IMR-90 (cell line): Measurements from ENCODE around the gene TBX10. TPM values are rescaled to one million over a fixed set of nuclear protein-coding genes. Genes with fewer than 3 reads are reported as not detected.

ENCODE experiments used
- ATAC-seq: fragments of 200-7000 bp; cut with Tn5 transposase; 2 replicates; pipeline ENCODE4 v1.9.1; 2020; ENCODE audit warnings: low read depth, mild to moderate bottlenecking, moderate library complexity
- BruUV-seq: library from RNA; stranded (reverse); fragments of 400-500 nt; replicated peaks from 2 replicates; lab custom pipeline; 2021; lab: Mats Ljungman, UMichigan
- CTCF ChIA-PET: fragments of 300-600 bp; formaldehyde crosslinking; extraction: SDS; loops from one replicate; lab custom pipeline; 2021; ENCODE audit warnings: antibody characterized with exemption; lab: Yijun Ruan, JAX
- POLR2A ChIA-PET: fragments of 300-600 bp; sonication (Branson Sonifier 250); formaldehyde crosslinking; loops from one replicate; lab custom pipeline; 2022; ENCODE audit warnings: antibody characterized with exemption; ENCODE audit not compliant: unreplicated experiment; lab: Charles Lee
- DNase-seq: peaks from one replicate; pipeline ENCODE4 v3.0.0; 2013
- H2AFZ ChIP-seq: replicated peaks from 2 replicates; pipeline ENCODE3; 2013; ENCODE audit warnings: low read length, mild to moderate bottlenecking; ENCODE audit not compliant: poor library complexity
- H2AK5ac ChIP-seq: 2 replicates; pipeline ENCODE4 v1.6.1; 2013; ENCODE audit warnings: low read depth, low read length, inconsistent platforms
- H2AK9ac ChIP-seq: replicated peaks from 2 replicates; pipeline ENCODE3; 2013; ENCODE audit warnings: mild to moderate bottlenecking, low read depth, low read length, moderate library complexity; ENCODE audit not compliant: poor library complexity
- H2BK120ac ChIP-seq: 2 replicates; pipeline ENCODE4 v1.6.1; 2013; ENCODE audit warnings: low read depth, low read length, inconsistent platforms
- H2BK15ac ChIP-seq: 3 replicates; pipeline ENCODE4 v1.6.1; 2013; ENCODE audit warnings: low read depth, low read length, inconsistent platforms
- H2BK20ac ChIP-seq: 2 replicates; pipeline ENCODE4 v1.6.1; 2013; ENCODE audit warnings: low read depth, mild to moderate bottlenecking, inconsistent platforms, low read length, moderate library complexity
- H2BK5ac ChIP-seq: 2 replicates; pipeline ENCODE4 v1.6.1; 2013; ENCODE audit warnings: mild to moderate bottlenecking, low read depth, low read length, inconsistent platforms; ENCODE audit not compliant: poor library complexity, severe bottlenecking
- H3K14ac ChIP-seq: replicated peaks from 2 replicates; pipeline ENCODE4 v1.6.1; 2013; ENCODE audit warnings: low read depth, low read length, inconsistent platforms
- H3K18ac ChIP-seq: 2 replicates; pipeline ENCODE4 v1.6.1; 2013; ENCODE audit warnings: low read depth, low read length, control low read depth
- H3K23ac ChIP-seq: 2 replicates; pipeline ENCODE4 v1.6.1; 2013; ENCODE audit warnings: low read depth, low read length, inconsistent platforms
- H3K27ac ChIP-seq: 2 replicates; pipeline ENCODE4 v1.5.1; 2013; ENCODE audit warnings: mild to moderate bottlenecking, control low read depth, low read length; ENCODE audit not compliant: insufficient read depth
- H3K27me3 ChIP-seq: 2 replicates; pipeline ENCODE4 v1.6.1; 2013; ENCODE audit warnings: low read length; ENCODE audit not compliant: control insufficient read depth, insufficient read depth
- H3K36me3 ChIP-seq: 2 replicates; pipeline ENCODE4 v1.6.1; 2013; ENCODE audit warnings: low read length, mixed read lengths; ENCODE audit not compliant: control insufficient read depth, insufficient read depth
- H3K4ac ChIP-seq: 2 replicates; pipeline ENCODE4 v1.6.1; 2013; ENCODE audit warnings: low read depth, low read length, inconsistent platforms
- H3K4me1 ChIP-seq: 2 replicates; pipeline ENCODE4 v1.6.1; 2013; ENCODE audit warnings: low read length, mixed read lengths; ENCODE audit not compliant: control insufficient read depth, insufficient read depth
- H3K4me2 ChIP-seq: 2 replicates; pipeline ENCODE4 v1.6.1; 2013; ENCODE audit warnings: low read depth, mild to moderate bottlenecking, control low read depth, low read length, moderate library complexity
- H3K4me3 ChIP-seq: 2 replicates; pipeline ENCODE4 v1.5.1; 2013; ENCODE audit warnings: low read depth, mild to moderate bottlenecking, control low read depth, low read length, moderate library complexity; ENCODE audit not compliant: insufficient read depth
- H3K56ac ChIP-seq: 2 replicates; pipeline ENCODE4 v1.6.1; 2013; ENCODE audit warnings: low read length, inconsistent platforms; ENCODE audit not compliant: insufficient read depth; ENCODE audit errors: extremely low read depth
- H3K79me1 ChIP-seq, 2 experiments: 2 replicates each; pipeline ENCODE4 v1.6.1; 2013; ENCODE audit warnings: low read length in 2 of 2, inconsistent platforms in 1 of 2, low read depth in 1 of 2
- H3K9ac ChIP-seq: 2 replicates; pipeline ENCODE4 v1.6.1; 2013; ENCODE audit warnings: low read depth, low read length, control low read depth
- H3K9me1 ChIP-seq: 2 replicates; pipeline ENCODE4 v1.6.1; 2013; ENCODE audit warnings: low read length, inconsistent platforms; ENCODE audit not compliant: insufficient read depth
- H3K9me3 ChIP-seq: 2 replicates; pipeline ENCODE4 v1.6.1; 2013; ENCODE audit warnings: low read length; ENCODE audit not compliant: control insufficient read depth, insufficient read depth
- H4K20me1 ChIP-seq: 2 replicates; pipeline ENCODE4 v1.6.1; 2013; ENCODE audit warnings: low read length, inconsistent platforms; ENCODE audit not compliant: insufficient read depth
- H4K5ac ChIP-seq: 2 replicates; pipeline ENCODE4 v1.6.1; 2013; ENCODE audit warnings: mild to moderate bottlenecking, low read depth, low read length, control low read depth
- H4K8ac ChIP-seq, 2 experiments: 2 replicates each; pipeline ENCODE4 v1.6.1; 2013; ENCODE audit warnings: low read depth in 2 of 2, low read length in 2 of 2, control low read depth in 1 of 2, inconsistent platforms in 1 of 2
- H4K91ac ChIP-seq: 2 replicates; pipeline ENCODE4 v1.6.1; 2013; ENCODE audit warnings: low read depth, low read length, inconsistent platforms; ENCODE audit not compliant: insufficient read depth
- BHLHE40 ChIP-seq: fragments of 150-350 bp; IDR thresholded peaks from 2 replicates; pipeline ENCODE4 v1.6.1; 2016; ENCODE audit warnings: mild to moderate bottlenecking, low read depth, low read length
- CEBPB ChIP-seq: IDR thresholded peaks from 2 replicates; pipeline ENCODE4 v1.6.1; 2012; ENCODE audit warnings: low read depth, low read length, improper control_type of control experiment
- CHD1 ChIP-seq: IDR thresholded peaks from 2 replicates; pipeline ENCODE4 v1.6.1; 2012; ENCODE audit warnings: low read depth, low read length, improper control_type of control experiment
- ELK1 ChIP-seq: fragments of 150-350 bp; IDR thresholded peaks from 2 replicates; pipeline ENCODE4 v1.6.1; 2016; ENCODE audit warnings: low read depth, mild to moderate bottlenecking, low read length, moderate library complexity, borderline replicate concordance
- FOS ChIP-seq: fragments of 150-350 bp; IDR thresholded peaks from 2 replicates; pipeline ENCODE4 v1.6.1; 2016; ENCODE audit warnings: low read depth, low read length
- MAFK ChIP-seq: IDR thresholded peaks from 2 replicates; pipeline ENCODE4 v1.6.1; 2012; ENCODE audit warnings: low read depth, low read length, improper control_type of control experiment
- MAZ ChIP-seq: IDR thresholded peaks from 2 replicates; pipeline ENCODE4 v1.6.1; 2012; ENCODE audit warnings: low read depth, mild to moderate bottlenecking, low read length, improper control_type of control experiment, moderate library complexity, borderline replicate concordance
- MXI1 ChIP-seq: IDR thresholded peaks from 2 replicates; pipeline ENCODE4 v1.6.1; 2012; ENCODE audit warnings: low read depth, mild to moderate bottlenecking, low read length, moderate library complexity, borderline replicate concordance
- NFE2L2 ChIP-seq: fragments of 150-350 bp; IDR thresholded peaks from 2 replicates; pipeline ENCODE4 v1.6.1; 2016; ENCODE audit warnings: low read depth, mild to moderate bottlenecking, low read length
- POLR2A ChIP-seq: IDR thresholded peaks from 2 replicates; pipeline ENCODE4 v1.6.1; 2012; ENCODE audit warnings: mild to moderate bottlenecking, low read depth, low read length
- RAD21 ChIP-seq: IDR thresholded peaks from 2 replicates; pipeline ENCODE4 v1.6.1; 2012; ENCODE audit warnings: low read length, improper control_type of control experiment
- RCOR1 ChIP-seq: IDR thresholded peaks from 2 replicates; pipeline ENCODE4 v1.6.1; 2012; ENCODE audit warnings: mild to moderate bottlenecking, low read length, improper control_type of control experiment; ENCODE audit not compliant: insufficient replicate concordance
- RFX5 ChIP-seq: IDR thresholded peaks from 2 replicates; pipeline ENCODE4 v1.8.0; 2012; ENCODE audit warnings: low read depth, mild to moderate bottlenecking, low read length, moderate library complexity
- SMC3 ChIP-seq: fragments of 150-350 bp; IDR thresholded peaks from 2 replicates; pipeline ENCODE4 v1.6.1; 2016; ENCODE audit warnings: low read depth, mild to moderate bottlenecking, antibody characterized with exemption, low read length, moderate library complexity
- WGBS, 2 experiments: methylation state at CpG; one replicate each; pipeline versions ENCODE4 v1.1.5 to v1.1.7; 2013; ENCODE audit warnings: missing lambda C conversion rate in 2 of 2; ENCODE audit not compliant: insufficient read length in 1 of 2; ENCODE audit errors: extremely low coverage in 2 of 2; 5-methylcytosine and 5-hydroxymethylcytosine counted together
- dilution Hi-C: fragments of 300-500 bp; cut with HindIII; formaldehyde crosslinking; loops from one replicate; pipeline ENCODE4 v1.14.3; 2018; ENCODE audit warnings: low sequenced_read_pairs; ENCODE audit not compliant: unreplicated experiment
- in situ Hi-C: fragments of 300-500 bp; cut with MboI; formaldehyde crosslinking; loops from 3 replicates; pipeline ENCODE4 v1.14.3; 2019; ENCODE audit warnings: low sequenced_read_pairs, inconsistent platforms, mixed read lengths
- intact Hi-C: fragments of 100-400 bp; cut with micrococcal nuclease; formaldehyde crosslinking; loops from 2 replicates; pipeline ENCODE4 v1.10.0; 2022
- polyA plus RNA-seq, 3 experiments: library from polyadenylated mRNA; depleted of rRNA; stranded (reverse); fragments of >200 nt; gene quantifications; 2 replicates each; pipeline ENCODE4 v1.2.3, GENCODE V29; 2012; ENCODE audit warnings: low replicate concordance in 1 of 3
- total RNA-seq: library from RNA; depleted of rRNA; stranded (reverse); fragments of >200 nt; gene quantifications from 2 replicates; pipeline ENCODE4 v1.2.3, GENCODE V29; 2012
- TF ChIP-seq, protein P1 (sequence below): fragments of 150-350 bp; IDR thresholded peaks from 2 replicates; pipeline ENCODE4 v1.6.1; 2017; ENCODE audit warnings: mild to moderate bottlenecking, antibody characterized with exemption, low read length, low read depth
- TF ChIP-seq, protein P2 (sequence below): conservative IDR thresholded peaks from 2 replicates; pipeline ENCODE4 v1.5.1; 2012; ENCODE audit warnings: mild to moderate bottlenecking, low read depth, low read length, improper control_type of control experiment

TBX10 gene
- total and polyA plus RNA-seq, 2 of the 4 experiments (the other 2 are of a cell fraction) = not detected

DNA sequence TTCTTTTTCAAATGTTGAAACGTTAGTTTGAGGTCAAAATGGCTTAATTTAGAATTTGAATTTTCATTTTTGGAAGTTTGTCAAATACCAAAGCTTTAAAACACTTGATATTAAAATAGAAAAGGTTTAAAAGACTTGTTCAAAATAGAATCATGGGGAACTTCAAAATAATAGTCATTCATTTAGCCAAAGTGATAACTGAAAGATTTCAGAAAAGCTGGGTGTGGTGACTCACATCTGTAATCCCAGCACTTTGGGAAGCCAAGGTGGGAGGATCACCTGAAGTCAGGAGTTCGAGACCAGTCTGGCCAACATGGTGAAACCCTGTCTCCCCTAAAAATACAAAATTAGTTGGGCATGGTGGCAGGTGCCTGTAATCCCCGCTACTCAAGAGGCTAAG is 45.1 kb downstream of the TBX10 start:
- H3K14ac ChIP-seq = no peak overlapping the region
- H3K23ac ChIP-seq = no peak overlapping the region
- no peaks in the 10 kb centered on the region for H3K9me1 ChIP-seq
- no peaks in the 10 kb centered on the region for H4K20me1 ChIP-seq
- intact Hi-C loops (no loop called here), dilution Hi-C loops (no loop called here), in situ Hi-C loops (no loop called here)
- H4K5ac ChIP-seq = no peak overlapping the region
- peaks cover 3% of the 10 kb centered on the region for H3K9me3 ChIP-seq
- H3K27me3 ChIP-seq = peaks cover 15% of the 10 kb centered on the region
- H3K27ac ChIP-seq = no peak overlapping the region
- no peak overlapping the region for H2BK120ac ChIP-seq
- no peak overlapping the region for H3K4me2 ChIP-seq
- no peak overlapping the region for H3K56ac ChIP-seq
- H2BK15ac ChIP-seq = no peak overlapping the region
- DNase-seq (no peak), ATAC-seq (no peak)
- H2BK20ac ChIP-seq = no peak overlapping the region
- CTCF ChIA-PET = no interaction called here
- no peak overlapping the region for H4K91ac ChIP-seq
- no peak overlapping the region for H3K18ac ChIP-seq
- H2AK5ac ChIP-seq = no peak overlapping the region
- H3K4ac ChIP-seq = no peak overlapping the region
- no CpG with 5 or more reads among the region's 3 CpGs for WGBS, 2 experiments
- no peaks in the 10 kb centered on the region for H3K36me3 ChIP-seq
- no peaks in the 10 kb centered on the region for H3K4me1 ChIP-seq
- no peak overlapping the region for H2AFZ ChIP-seq
- H3K4me3 ChIP-seq = no peak overlapping the region
- no peak overlapping the region for H2AK9ac ChIP-seq
- no peak overlapping the region for H2BK5ac ChIP-seq
- BruUV-seq = no TSS peak
- no peak overlapping the region for H3K9ac ChIP-seq
- no peak overlapping the region for H4K8ac ChIP-seq
- POLR2A ChIA-PET = no interaction called here
- TF ChIP-seq MXI1 (no peak), CHD1 (no peak), MAFK (no peak), RCOR1 (no peak), RAD21 (no peak), BHLHE40 (no peak), ELK1 (no peak), MAZ (no peak), RFX5 (no peak), NFE2L2 (no peak), CEBPB (no peak), POLR2A (no peak), FOS (no peak), SMC3 (no peak)
- TF ChIP-seq, protein P1, sequence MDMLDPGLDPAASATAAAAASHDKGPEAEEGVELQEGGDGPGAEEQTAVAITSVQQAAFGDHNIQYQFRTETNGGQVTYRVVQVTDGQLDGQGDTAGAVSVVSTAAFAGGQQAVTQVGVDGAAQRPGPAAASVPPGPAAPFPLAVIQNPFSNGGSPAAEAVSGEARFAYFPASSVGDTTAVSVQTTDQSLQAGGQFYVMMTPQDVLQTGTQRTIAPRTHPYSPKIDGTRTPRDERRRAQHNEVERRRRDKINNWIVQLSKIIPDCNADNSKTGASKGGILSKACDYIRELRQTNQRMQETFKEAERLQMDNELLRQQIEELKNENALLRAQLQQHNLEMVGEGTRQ = no peak
- TF ChIP-seq, protein P2, sequence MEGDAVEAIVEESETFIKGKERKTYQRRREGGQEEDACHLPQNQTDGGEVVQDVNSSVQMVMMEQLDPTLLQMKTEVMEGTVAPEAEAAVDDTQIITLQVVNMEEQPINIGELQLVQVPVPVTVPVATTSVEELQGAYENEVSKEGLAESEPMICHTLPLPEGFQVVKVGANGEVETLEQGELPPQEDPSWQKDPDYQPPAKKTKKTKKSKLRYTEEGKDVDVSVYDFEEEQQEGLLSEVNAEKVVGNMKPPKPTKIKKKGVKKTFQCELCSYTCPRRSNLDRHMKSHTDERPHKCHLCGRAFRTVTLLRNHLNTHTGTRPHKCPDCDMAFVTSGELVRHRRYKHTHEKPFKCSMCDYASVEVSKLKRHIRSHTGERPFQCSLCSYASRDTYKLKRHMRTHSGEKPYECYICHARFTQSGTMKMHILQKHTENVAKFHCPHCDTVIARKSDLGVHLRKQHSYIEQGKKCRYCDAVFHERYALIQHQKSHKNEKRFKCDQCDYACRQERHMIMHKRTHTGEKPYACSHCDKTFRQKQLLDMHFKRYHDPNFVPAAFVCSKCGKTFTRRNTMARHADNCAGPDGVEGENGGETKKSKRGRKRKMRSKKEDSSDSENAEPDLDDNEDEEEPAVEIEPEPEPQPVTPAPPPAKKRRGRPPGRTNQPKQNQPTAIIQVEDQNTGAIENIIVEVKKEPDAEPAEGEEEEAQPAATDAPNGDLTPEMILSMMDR = no peak
- no peaks in the 10 kb centered on the region for H3K79me1 ChIP-seq
